ENCODE results near the gene DEAF1. TPM values are rescaled to one million over a fixed set of nuclear protein-coding genes. Genes with fewer than 3 reads are reported as not detected.

The DEAF1 gene
- total RNA-seq, 1 experiment from 2014 or later: 33.9 TPM

- ChIA-PET POLR2A (no interaction called here), CTCF (no interaction called here), RAD21 (ENCODE audit: low non-redundant PET in 1 of 2, low total read pairs in 2 of 2, uncharacterized antibody in 2 of 2, unreplicated experiment in 2 of 2) (no interaction called here)
- H3K4me2 ChIP-seq (ENCODE audit: low read length): no peak overlapping the region
- intact Hi-C loops (cut with micrococcal nuclease): no loop called here
- no peaks in the 10 kb centered on the region for H3K79me2 ChIP-seq (ENCODE audit: insufficient read depth, low read length)
- no peaks in the 10 kb centered on the region for H4K20me1 ChIP-seq (ENCODE audit: insufficient read depth)
- no peaks in the 10 kb centered on the region for H3K4me1 ChIP-seq (ENCODE audit: control insufficient read depth in 1 of 2, insufficient read depth in 2 of 2, low read length in 2 of 2)
- no TSS peak for BruUV-seq (replicated peaks)
- H3K27ac ChIP-seq (ENCODE audit: low read depth, low read length): no peak overlapping the region
- no peaks in the 10 kb centered on the region for H3K27me3 ChIP-seq (ENCODE audit: insufficient read depth, low read length)
- no peak for TF ChIP-seq REST (IDR thresholded peaks at IDR 0.05; ENCODE audit: low read depth)
- no peak for TF ChIP-seq SP1 (IDR thresholded peaks at IDR 0.05; ENCODE audit: low read depth)
- TF ChIP-seq ZBTB33 (IDR thresholded peaks at IDR 0.05; ENCODE audit: extremely low read depth, insufficient replicate concordance, low read length): no peak
- no peak for TF ChIP-seq SIN3A (IDR thresholded peaks at IDR 0.05; ENCODE audit: low read depth)
- no peak for TF ChIP-seq SRF (IDR thresholded peaks at IDR 0.05; ENCODE audit: low read depth)
- no peak for TF ChIP-seq RAD21 (IDR thresholded peaks at IDR 0.05; ENCODE audit: low read depth)
- TF ChIP-seq MAX (IDR thresholded peaks at IDR 0.05): no peak
- no peak for TF ChIP-seq CTCF (IDR thresholded peaks at IDR 0.05 in 2 of 3, conservative IDR thresholded peaks at IDR 0.05 in 1 of 3; ENCODE audit: borderline replicate concordance in 1 of 3, insufficient read depth in 1 of 3, low read depth in 2 of 3, low read length in 2 of 3)
- TF ChIP-seq TCF7L2 (IDR thresholded peaks at IDR 0.05; ENCODE audit: borderline replicate concordance, extremely low read depth, insufficient read depth, insufficient read length): no peak
- TF ChIP-seq POLR2AphosphoS5 (IDR thresholded peaks at IDR 0.05; ENCODE audit: low read depth, low read length): no peak
- TF ChIP-seq JUND (IDR thresholded peaks at IDR 0.05): no peak
- no peak for TF ChIP-seq EZH2 (IDR thresholded peaks at IDR 0.05)
- TF ChIP-seq EZH2phosphoT487 (IDR thresholded peaks at IDR 0.05; ENCODE audit: borderline replicate concordance): no peak
- H3K9ac ChIP-seq (ENCODE audit: low read length): no peak overlapping the region
- DNase-seq (ENCODE audit: low read depth, low spot score) (no peak), ATAC-seq (no peak)
- H3K9me2 ChIP-seq (ENCODE audit: insufficient read depth): no peaks in the 10 kb centered on the region
- no peaks in the 10 kb centered on the region for H3K9me3 ChIP-seq (ENCODE audit: control insufficient read depth in 1 of 2, insufficient read depth in 1 of 2, low read depth in 1 of 2, low read length in 2 of 2)
- H2AFZ ChIP-seq (ENCODE audit: low read depth, low read length, poor library complexity, severe bottlenecking): no peak overlapping the region
- peaks cover 14 to 24% of the 10 kb centered on the region in 2 experiments for H3K36me3 ChIP-seq (ENCODE audit: control insufficient read depth in 1 of 2, insufficient read depth in 2 of 2, low read length in 2 of 2)
- no peak overlapping the region for H3K4me3 ChIP-seq (replicated peaks in 1 of 2; ENCODE audit: low read depth in 1 of 2, low read length in 2 of 2)
These were observed 16.7 kb downstream of the DEAF1 start for GRCh38 chr11:678297-678696.

Measured in HCT116 (cell line).